ENCODE data around the gene GALNT9. TPM values are rescaled to one million over a fixed set of nuclear protein-coding genes. Genes with fewer than 3 reads are reported as not detected.

The GALNT9 gene
- total RNA-seq, 4 donors from 2014 or later = 0.17 to 0.58 (median 0.46) TPM

- H3K27me3 ChIP-seq = peaks cover 0 to 92% (median 16%) of the 10 kb centered on the region in 4 donors
- H3K27ac ChIP-seq (replicated peaks in 1 of 4) = no peak overlapping the region
- no peaks in the 10 kb centered on the region for H3K4me1 ChIP-seq
- H3K4me3 ChIP-seq = no peak overlapping the region
- H3K9me3 ChIP-seq = no peaks in the 10 kb centered on the region
- no peak for TF ChIP-seq EP300 (IDR thresholded peaks at IDR 0.05)
- TF ChIP-seq, protein P1, sequence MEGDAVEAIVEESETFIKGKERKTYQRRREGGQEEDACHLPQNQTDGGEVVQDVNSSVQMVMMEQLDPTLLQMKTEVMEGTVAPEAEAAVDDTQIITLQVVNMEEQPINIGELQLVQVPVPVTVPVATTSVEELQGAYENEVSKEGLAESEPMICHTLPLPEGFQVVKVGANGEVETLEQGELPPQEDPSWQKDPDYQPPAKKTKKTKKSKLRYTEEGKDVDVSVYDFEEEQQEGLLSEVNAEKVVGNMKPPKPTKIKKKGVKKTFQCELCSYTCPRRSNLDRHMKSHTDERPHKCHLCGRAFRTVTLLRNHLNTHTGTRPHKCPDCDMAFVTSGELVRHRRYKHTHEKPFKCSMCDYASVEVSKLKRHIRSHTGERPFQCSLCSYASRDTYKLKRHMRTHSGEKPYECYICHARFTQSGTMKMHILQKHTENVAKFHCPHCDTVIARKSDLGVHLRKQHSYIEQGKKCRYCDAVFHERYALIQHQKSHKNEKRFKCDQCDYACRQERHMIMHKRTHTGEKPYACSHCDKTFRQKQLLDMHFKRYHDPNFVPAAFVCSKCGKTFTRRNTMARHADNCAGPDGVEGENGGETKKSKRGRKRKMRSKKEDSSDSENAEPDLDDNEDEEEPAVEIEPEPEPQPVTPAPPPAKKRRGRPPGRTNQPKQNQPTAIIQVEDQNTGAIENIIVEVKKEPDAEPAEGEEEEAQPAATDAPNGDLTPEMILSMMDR (IDR thresholded peaks at IDR 0.05) = no peak
- no peak for TF ChIP-seq POLR2A (IDR thresholded peaks at IDR 0.05; ENCODE audit: low read depth)
- no peak for TF ChIP-seq POLR2AphosphoS5 (IDR thresholded peaks at IDR 0.05)
- H3K36me3 ChIP-seq = no peaks in the 10 kb centered on the region
- intact Hi-C loops (cut with DNase I) = no loop called here
- no peak for DNase-seq (ENCODE audit: extremely low spot score)
- 69% methylated on average over 18 of the region's 25 CpGs for WGBS
Observed at GRCh38 chr12:132176920-132177551, 152.4 kb downstream of the GALNT9 start.

DNA sequence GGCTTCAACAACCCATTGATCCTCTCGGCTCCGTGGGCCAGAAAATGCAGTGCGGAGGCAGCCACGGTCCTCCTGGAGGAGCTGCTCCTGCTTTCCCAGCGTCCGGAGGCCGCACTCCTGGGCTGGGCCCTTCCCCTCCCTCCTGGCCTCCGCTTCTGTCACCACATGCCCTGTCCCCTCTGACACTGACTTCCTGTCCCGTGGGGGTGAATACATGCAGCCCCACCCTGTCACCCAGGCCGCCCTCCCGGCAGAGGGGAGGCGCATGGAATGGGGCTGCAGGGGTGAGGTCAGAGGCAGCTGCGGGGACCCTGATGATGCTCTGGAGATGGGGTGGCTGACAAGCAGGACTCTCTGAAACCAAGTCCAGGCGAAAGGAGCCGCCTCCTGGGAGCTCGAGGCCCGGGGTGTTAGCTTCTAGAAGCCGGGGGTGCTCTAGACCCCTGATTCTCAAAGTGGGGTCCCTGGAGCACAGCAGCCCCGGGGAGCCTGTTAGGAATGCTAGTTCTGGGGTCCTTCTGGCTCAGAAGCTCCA lies 152.9 kb downstream of the GALNT9 start:
- Histone ChIP-seq H3K9me3 (no peaks in the 10 kb centered on the region), H3K36me3 (no peaks in the 10 kb centered on the region), H3K27me3 (peaks cover 0 to 92% (median 17%) of the 10 kb centered on the region in 4 donors), H3K4me1 (no peaks in the 10 kb centered on the region), H3K4me3 (no peak overlapping the region), H3K27ac (replicated peaks in 1 of 4) (no peak overlapping the region)
- DNase-seq (ENCODE audit: extremely low spot score) = no peak
- 66% methylated on average over 15 of the region's 19 CpGs for WGBS
- TF ChIP-seq POLR2A (IDR thresholded peaks at IDR 0.05; ENCODE audit: low read depth) (no peak), EP300 (IDR thresholded peaks at IDR 0.05) (no peak), POLR2AphosphoS5 (IDR thresholded peaks at IDR 0.05) (no peak)
- TF ChIP-seq, protein P1 (IDR thresholded peaks at IDR 0.05) = no peak
- intact Hi-C loops (cut with DNase I) = no loop called here

GRCh38 chr12:132175496-132176384 lies 153.6 kb downstream of the GALNT9 start:
- TF ChIP-seq POLR2A (IDR thresholded peaks at IDR 0.05; ENCODE audit: low read depth) = no peak
- TF ChIP-seq, protein P1 (IDR thresholded peaks at IDR 0.05) = no peak
- no peak for TF ChIP-seq POLR2AphosphoS5 (IDR thresholded peaks at IDR 0.05)
- no peak for TF ChIP-seq EP300 (IDR thresholded peaks at IDR 0.05)
- Histone ChIP-seq H3K27ac (replicated peaks in 1 of 4) (no peak overlapping the region), H3K36me3 (no peaks in the 10 kb centered on the region), H3K27me3 (peaks cover 0 to 93% (median 17%) of the 10 kb centered on the region in 4 donors), H3K4me3 (no peak overlapping the region), H3K9me3 (no peaks in the 10 kb centered on the region), H3K4me1 (no peaks in the 10 kb centered on the region)
- WGBS = 93% methylated on average over 9 of the region's 35 CpGs
- intact Hi-C loops (cut with DNase I) = no loop called here
- no peak for DNase-seq (ENCODE audit: extremely low spot score)

DNA sequence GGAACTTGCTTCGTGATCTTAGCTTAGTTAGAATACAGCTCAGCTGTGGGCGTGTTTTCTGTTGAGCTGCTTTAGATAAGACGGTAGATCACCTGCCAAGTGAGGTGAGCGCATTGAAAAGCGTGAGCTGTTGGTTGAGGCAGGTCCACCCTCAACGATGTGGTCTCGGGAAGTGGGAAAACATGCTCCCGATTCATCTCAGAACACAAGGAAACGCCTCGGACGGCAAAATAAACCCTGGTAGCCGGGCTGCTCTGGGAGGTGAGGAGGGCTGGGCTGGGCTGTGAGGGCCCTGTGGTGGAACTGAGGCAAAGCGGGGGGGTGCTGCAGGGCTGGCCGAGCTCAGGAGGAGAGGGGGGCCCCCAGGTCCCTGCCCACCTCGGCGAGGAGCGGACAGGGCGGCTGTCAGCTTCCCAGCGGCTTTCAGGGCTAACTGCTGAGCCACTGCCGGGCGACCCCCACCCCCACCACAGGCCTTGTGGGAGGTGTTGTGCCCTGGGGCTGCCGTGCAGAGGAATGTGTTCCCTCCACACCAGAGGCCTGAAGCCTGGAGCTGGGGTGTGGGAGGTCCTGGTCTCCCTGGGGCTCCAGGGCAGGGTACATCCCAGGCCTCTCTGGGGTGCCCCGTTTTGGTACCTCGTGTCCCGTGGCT lies 154.4 kb downstream of the GALNT9 start:
- Histone ChIP-seq H3K4me1 (peaks cover 0 to 5% (median 2%) of the 10 kb centered on the region in 4 donors), H3K36me3 (no peaks in the 10 kb centered on the region), H3K27me3 (peaks cover 0 to 95% (median 19%) of the 10 kb centered on the region in 4 donors), H3K9me3 (no peaks in the 10 kb centered on the region), H3K27ac (replicated peaks in 1 of 4) (no peak overlapping the region), H3K4me3 (no peak overlapping the region)
- 74% methylated on average over 24 of the region's 25 CpGs for WGBS
- DNase-seq (ENCODE audit: extremely low spot score) = no peak
- intact Hi-C loops (cut with DNase I) = no loop called here
- TF ChIP-seq, protein P1 (IDR thresholded peaks at IDR 0.05) = no peak
- no peak for TF ChIP-seq POLR2A (IDR thresholded peaks at IDR 0.05; ENCODE audit: low read depth)
- no peak for TF ChIP-seq POLR2AphosphoS5 (IDR thresholded peaks at IDR 0.05)
- no peak for TF ChIP-seq EP300 (IDR thresholded peaks at IDR 0.05)
